Stimulated activated CD8-positive, alpha-beta memory T cell treated with anti-CD3 and anti-CD28 coated beads, Interleukin-15, amount 100 ng/mL, for 48 hours (primary cell): Measurements from ENCODE around the gene TTLL5.
"Not testable (repeated sequence)": the region's sequence is repeated elsewhere in the genome, so short reads cannot be mapped to it uniquely, and the experiment has no call there.

Experiments used
- DNase-seq, 2 donors: peaks; one replicate each; pipeline ENCODE4 v3.0.0-alpha.2; 2020; ENCODE audit warnings: low read depth in 2 of 2

Gene TTLL5

DNA sequence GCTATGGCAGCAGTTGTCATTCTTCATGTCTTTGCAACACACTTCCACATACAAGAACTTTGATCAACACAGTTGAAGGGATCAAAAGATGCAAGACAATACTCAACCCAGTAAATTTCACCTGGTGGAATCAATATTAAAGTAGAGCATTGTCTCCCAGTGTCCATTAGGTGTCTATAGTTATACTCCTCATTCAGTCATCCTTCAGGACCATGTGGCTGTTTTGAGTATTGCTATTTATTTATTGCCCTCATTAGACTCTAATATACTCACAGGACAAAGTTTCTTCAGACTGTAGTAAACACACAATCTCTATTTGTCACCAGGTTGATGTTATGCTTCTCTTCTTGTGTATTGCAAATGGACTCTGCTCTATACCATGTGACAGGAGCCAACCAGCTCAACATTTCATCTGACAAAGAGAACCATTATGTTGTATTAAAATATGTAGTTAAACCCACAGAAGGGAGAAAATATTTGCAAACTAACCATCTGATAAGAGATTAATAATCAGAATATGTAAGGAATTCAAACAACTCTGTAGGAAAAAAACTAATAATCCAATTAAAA lies 174.2 kb downstream of the TTLL5 start:
- DNase-seq = no peak

DNA sequence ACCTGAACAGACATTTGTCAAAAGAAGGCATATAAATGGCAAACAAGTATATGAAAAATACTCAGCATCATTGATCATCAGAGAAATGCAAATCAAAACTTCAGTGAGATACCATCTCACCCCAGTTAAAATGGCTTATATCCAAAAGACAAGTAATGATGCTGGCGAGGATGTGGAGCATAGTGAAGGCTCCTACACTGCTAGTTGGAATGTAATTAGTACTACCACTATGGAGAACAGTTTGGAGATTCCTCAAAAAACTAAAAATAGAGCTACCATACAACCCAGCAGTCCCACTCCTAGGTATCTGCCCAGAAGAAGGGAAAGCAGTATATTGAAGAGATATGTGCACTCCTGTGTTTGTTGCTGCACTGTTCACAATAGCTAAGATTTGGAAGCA lies 174.7 kb downstream of the TTLL5 start:
- no peak for DNase-seq

DNA sequence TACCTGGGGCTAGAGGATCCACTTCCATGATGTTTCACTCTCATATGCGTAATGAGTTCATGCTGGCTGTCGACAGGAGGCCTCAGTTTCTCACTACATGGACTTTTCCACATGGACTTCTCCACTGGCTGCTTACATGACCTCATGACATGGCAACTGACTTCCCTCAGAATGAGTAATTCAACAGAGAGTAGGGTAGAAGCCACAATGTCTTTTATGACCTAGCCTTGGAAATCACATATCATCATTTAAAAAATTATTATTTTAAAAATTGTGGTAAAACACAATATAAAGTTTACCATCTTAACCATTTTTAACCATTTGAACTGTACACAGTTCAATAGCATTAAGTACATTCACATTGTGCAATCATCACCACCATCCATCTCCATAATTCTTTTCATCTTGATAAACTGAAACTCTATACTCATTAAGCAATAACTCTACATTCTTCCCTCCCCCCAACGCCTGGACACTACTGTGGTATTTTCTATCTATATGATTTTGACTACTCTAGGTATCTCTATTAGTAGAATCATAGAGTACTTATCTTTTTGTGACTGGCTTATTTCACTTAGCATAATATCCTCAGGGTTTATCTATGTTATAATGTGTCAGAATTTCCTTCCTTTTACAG lies 176.2 kb downstream of the TTLL5 start:
- no peak for DNase-seq

GRCh38 chr14:75840911-75841310 lies 179.9 kb downstream of the TTLL5 start:
- DNase-seq = no peak

GRCh38 chr14:75842551-75842950 lies 181.5 kb downstream of the TTLL5 start:
- no peak for DNase-seq

GRCh38 chr14:75844486-75844885 lies 183.4 kb downstream of the TTLL5 start:
- DNase-seq = no peak

DNA sequence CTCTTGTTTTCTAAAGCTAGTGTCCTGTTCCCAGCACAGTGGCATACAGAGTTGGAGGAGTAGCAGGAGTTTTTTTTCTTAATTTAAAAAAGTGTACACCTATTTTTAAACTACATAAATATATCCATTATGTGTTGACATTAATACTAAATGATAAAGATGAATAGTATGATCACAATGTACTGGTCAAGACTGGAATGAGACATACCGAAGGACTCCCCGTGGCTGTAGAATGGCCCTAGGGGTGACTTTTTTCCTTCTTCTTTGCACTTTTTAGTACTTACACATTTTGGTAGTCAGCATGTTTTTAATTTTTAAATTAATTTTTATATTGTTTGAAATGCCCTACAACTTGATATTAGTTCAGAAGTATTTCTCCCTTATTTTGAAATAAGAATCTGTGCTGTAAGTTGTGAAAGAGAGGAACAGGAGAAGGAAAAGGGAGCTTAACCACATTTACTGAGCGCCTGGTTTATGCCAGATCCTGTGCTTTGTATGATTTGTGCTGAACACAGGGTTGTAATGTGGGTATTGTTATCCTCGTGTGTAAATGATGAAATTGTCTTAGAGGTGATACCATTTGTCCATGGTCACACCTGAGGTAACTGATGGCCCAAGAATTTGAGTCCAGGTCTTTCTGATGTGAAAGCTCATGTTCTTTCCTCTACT lies 184.2 kb downstream of the TTLL5 start:
- DNase-seq = no peak

GRCh38 chr14:75846694-75847093 lies 185.6 kb downstream of the TTLL5 start:
- not testable (repeated sequence) for DNase-seq

DNA sequence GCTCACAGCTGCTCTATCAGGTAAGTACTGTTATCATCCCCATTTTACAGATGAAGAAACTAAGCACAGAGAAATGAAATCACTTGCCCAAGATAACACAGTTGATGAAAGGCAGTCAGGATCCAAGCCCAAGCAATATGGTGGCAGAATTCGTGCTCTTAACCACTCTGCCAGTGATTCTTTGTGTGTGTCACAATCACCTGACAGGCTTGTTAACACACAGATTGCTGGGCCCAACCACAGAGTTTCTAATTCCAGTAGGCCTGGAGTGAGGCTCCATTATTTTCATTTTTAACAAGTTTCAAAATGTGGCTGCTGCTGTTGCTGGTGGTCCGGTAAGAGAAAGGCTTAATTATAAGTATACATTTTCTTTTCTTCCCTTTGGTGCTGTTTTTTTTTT lies 186.5 kb downstream of the TTLL5 start:
- DNase-seq = no peak

GRCh38 chr14:75848167-75848913 lies 187.3 kb downstream of the TTLL5 start:
- DNase-seq = no peak

- DNase-seq = no peak
Measured at GRCh38 chr14:75849300-75849895, 188.4 kb downstream of the TTLL5 start.

GRCh38 chr14:75851574-75851866 lies 190.5 kb downstream of the TTLL5 start:
- no peak for DNase-seq

- DNase-seq = no peak
Measured at GRCh38 chr14:75854111-75854799, 193.2 kb downstream of the TTLL5 start.

DNA sequence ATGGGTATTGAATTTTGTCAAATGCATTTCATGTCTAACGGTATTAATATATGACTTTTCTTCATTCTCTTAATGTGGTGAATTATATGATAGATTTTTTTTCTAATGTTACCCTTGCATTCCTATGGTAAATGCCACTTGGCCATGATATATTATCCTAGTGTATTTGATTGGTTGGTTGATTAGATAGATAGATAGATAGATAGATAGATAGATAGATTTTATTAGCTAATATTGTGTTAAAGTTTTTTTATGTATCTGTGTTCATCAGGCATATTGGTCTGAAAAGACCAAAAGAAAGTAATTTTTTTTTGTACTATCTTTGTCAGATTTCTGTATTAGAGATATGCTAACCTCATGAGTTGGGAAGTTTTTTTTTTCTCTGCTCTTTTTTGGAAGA lies 196.2 kb downstream of the TTLL5 start:
- DNase-seq = no peak

GRCh38 chr14:75858362-75858761 lies 197.3 kb downstream of the TTLL5 start:
- no peak for DNase-seq

DNA sequence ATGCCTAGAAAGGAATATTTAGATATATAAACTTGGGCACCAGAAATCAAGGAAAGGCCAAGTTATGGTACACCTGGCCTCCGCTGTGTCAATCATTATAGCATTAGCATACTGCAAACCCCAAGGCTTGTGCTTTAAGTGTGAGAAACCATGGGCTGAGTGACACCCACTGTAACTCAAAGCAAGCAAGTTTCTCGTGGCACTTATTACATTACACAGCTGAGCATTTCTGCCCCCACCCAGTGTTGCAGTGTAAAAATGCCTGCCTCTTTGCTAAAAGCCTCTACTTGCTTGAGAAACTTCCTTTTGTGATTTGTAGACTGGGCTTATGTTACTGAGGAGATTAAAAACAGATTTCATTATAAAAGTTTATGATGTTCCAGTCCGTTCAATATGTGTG lies 198.7 kb downstream of the TTLL5 start:
- no peak for DNase-seq

DNA sequence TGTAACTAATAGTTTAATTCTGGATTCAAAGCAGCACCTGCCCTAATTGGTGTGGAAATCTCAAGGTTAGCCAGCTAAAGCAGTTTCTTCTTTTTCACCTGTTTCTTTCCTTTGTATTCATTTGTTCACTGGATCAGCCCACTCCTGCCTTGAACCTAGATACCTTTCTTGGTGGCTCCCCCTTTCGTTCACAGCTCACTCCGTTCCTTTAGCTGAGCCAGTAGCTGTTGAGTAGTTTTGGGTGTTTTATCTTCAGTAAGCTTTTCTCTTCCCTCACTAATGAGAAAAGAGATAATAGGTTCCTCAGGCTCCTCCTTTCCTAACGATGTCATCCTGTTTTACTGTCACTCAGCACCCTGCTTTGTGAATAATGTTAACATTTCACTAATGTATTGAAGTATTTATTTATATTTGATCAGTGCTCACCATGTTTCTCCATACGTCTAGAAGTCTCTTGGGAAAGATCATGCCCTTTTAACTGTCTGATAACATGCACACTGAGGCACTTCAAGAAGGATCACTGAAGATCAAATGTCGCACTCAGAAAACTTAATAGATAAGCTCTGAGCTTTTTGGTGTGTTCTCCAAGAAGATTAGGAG lies 199.6 kb downstream of the TTLL5 start:
- DNase-seq = no peak

DNA sequence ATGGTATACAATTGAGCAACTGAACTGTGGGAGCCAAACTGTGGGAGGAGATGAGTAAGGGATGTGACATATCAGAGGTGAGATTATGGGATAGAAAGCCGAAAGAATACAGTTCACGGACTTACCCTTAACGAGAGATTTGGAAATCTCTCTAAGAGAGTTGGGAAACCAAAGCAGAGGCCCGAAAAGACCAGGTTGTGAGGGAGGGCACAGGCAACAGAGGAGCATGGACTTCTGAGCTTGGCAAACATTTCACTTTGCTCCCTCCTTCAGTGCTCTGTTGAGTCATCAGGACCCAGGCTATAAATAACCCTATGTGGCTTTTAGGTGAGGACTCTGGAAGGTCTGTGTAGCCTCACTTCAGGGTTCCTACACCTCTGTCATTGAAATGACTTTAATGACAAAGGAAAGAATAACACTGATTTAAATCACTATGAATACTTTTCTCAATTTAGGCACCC lies 200.1 kb downstream of the TTLL5 start:
- DNase-seq = no peak

DNA sequence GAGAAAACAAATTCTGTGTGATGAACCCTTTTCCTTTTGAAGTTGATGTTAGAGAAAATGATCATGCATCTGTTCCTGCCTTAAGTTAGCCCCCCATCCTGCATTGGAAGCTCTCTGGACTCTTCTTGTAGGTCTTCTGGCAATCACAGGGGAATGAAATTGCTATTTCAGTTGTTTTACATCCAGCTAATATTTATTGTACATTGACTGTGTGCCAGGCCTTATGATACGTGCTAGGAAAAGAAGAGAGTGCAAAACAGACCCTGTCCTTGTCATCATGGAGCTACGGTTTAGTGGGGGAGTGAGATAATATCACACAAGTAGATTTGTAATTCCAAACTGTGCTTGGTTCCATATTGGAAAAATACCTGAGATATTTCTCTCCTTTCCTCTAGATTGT lies 202.2 kb downstream of the TTLL5 start:
- DNase-seq = no peak

DNA sequence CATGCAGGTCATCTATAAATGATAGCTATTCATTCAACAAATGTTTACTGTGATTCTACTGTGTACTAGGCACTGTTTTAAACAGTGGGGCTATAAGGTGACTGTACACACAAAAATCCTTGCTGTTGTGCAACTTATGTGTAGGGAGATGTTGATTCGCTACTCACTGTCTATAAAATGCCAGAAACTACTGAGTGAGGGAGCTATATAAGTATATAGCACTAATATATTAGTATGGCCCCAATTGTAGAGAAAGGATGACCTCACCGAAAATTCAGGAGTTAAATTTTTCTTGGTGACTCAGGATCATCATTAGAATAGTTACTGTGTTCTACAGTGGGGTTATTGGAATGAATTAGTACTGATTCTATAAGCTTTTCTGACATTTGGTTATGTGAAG lies 203.3 kb downstream of the TTLL5 start:
- no peak for DNase-seq

DNA sequence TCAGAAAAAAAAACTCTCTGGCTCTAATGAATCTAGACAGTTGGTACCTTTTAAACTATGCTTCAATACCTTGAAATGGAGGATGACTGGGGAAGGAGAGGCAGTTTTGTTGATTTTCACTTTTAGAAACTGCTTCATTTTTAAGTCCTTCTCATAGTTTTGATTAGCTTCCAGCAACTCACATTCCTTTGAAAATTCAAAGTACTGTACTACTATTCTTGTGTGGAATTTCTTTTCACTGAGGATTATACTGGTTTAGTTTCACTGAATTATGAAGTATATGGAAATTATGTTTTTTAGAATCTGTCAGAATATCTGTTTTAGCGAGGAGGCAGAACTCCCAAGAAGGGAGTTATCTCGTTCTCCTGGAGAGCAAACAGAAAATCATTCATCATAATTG lies 204.5 kb downstream of the TTLL5 start:
- no peak for DNase-seq
